Measurements from ENCODE around the gene FHL1.

Gene FHL1

GRCh38 chrX:136211766-136212556 lies 64.6 kb downstream of the FHL1 start:
- ChIA-PET CTCF (interaction anchor here (1.5 kb wide), 1 partner anchor 14 kb away, joined by 3 read pairs; no protein-coding TSS in a partner anchor), POLR2A (no interaction called here)
- TF ChIP-seq, protein P1, sequence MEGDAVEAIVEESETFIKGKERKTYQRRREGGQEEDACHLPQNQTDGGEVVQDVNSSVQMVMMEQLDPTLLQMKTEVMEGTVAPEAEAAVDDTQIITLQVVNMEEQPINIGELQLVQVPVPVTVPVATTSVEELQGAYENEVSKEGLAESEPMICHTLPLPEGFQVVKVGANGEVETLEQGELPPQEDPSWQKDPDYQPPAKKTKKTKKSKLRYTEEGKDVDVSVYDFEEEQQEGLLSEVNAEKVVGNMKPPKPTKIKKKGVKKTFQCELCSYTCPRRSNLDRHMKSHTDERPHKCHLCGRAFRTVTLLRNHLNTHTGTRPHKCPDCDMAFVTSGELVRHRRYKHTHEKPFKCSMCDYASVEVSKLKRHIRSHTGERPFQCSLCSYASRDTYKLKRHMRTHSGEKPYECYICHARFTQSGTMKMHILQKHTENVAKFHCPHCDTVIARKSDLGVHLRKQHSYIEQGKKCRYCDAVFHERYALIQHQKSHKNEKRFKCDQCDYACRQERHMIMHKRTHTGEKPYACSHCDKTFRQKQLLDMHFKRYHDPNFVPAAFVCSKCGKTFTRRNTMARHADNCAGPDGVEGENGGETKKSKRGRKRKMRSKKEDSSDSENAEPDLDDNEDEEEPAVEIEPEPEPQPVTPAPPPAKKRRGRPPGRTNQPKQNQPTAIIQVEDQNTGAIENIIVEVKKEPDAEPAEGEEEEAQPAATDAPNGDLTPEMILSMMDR (IDR thresholded peaks at IDR 0.05; ENCODE audit: control extremely low read depth, extremely low read depth, low read depth, missing control alignments) = no peak
- DNase-seq (ENCODE audit: extremely low spot score) = no peak

DNA sequence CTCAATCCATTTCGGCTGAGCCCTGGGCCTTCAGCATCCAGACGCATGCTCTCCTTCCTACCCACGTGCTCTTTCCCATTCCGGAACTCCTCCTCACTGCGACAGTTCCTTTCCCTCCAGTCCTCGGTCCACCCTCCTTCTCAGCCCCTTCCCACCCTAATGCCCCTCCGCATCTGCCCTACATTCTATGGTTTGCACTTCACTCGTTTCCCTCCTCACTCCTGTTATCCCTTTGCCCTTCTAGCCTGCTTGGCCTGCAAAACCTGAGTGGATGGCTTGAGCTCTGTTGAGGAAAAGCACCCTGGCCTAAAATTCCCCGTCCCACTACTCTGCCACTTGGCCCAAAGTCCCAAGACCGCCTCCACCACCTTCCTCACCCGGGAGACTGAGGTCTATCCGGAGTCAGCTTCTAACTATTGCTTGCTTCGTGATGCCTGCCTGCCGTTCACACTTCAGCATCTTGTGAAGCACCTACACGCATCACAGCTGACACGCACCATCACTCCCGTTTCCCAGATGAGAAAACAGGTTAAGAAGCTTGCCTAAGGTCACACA lies 65.3 kb downstream of the FHL1 start:
- DNase-seq (ENCODE audit: extremely low spot score) = no peak
- ChIA-PET POLR2A (no interaction called here), CTCF (no interaction called here)
- TF ChIP-seq, protein P1 (IDR thresholded peaks at IDR 0.05; ENCODE audit: control extremely low read depth, extremely low read depth, low read depth, missing control alignments) = no peak

DNA sequence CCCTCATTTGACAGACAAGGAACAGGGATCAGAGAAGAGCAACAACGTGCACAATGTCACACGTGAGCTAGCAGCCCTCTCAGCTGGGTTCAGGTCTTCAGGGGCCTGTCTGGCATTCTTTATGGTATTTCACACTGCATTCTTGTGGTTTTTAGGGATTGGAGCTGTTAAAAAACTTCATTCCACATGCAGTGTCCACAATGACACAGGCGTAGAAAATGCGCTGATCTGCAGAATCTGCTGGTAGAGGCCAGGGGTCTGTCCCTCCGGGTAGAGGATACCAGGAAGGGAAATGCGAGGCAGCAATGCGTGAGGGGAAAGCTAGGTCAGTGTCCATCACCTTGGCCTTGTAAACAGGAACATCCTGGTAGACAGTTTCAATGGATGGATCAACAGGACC lies 67.2 kb downstream of the FHL1 start:
- TF ChIP-seq, protein P1 (IDR thresholded peaks at IDR 0.05; ENCODE audit: control extremely low read depth, extremely low read depth, low read depth, missing control alignments) = no peak
- no peak for DNase-seq (ENCODE audit: extremely low spot score)
- POLR2A ChIA-PET = no interaction called here
- CTCF ChIA-PET = interaction anchor here (2.2 kb wide), 1 partner anchor 186 kb away, joined by 9 read pairs; no protein-coding TSS in a partner anchor

DNA sequence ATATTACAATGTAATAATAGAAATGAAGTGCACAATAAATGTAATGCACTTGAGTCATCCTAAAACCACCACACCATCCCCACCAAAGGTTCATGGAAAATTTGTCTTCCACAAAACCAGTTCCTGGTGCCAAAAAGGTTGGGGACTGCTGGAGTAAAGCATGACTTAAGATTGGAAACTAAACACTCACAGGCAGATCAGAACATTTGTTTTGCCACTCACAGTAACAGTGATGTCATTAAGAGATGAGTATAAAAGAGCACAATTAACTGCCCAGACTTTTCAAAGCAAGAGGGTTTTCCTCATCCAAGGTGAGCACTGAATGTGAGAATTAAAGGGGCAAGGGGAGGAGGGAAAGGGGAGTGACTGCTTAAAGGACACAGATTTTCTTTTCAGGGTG lies 68.2 kb downstream of the FHL1 start:
- ChIA-PET POLR2A (no interaction called here), CTCF (interaction anchor here (2.2 kb wide), 1 partner anchor 187 kb away, joined by 9 read pairs; no protein-coding TSS in a partner anchor)
- TF ChIP-seq, protein P1 (IDR thresholded peaks at IDR 0.05; ENCODE audit: control extremely low read depth, extremely low read depth, low read depth, missing control alignments) = no peak
- DNase-seq (ENCODE audit: extremely low spot score) = no peak

DNA sequence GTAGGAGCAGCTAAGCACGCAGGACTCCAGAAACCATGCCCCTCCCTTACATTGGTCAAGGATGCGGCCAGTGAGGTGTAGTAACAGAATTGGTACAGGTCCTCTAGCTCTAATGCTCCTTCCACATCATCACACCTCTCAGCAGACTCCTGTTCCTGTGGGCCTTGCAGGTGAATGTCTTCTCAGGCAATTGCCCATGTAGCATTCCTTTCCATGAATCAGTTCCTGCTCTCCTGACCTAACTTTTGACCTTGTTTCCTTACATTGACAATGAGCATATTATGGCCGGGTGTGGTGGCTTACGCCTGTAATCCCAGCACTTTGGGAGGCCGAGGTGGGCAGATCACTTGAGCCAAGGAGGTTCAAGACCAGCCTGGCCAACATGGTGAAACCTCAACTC lies 72.6 kb downstream of the FHL1 start:
- POLR2A ChIA-PET = no interaction called here
- CTCF ChIA-PET = interaction anchor here (2.1 kb wide), 1 partner anchor 475 kb away, joined by 5 read pairs; no protein-coding TSS in a partner anchor
- TF ChIP-seq, protein P1 (IDR thresholded peaks at IDR 0.05; ENCODE audit: control extremely low read depth, extremely low read depth, low read depth, missing control alignments) = no peak

GRCh38 chrX:136220540-136220939 lies 73.2 kb downstream of the FHL1 start:
- TF ChIP-seq, protein P1 (IDR thresholded peaks at IDR 0.05; ENCODE audit: control extremely low read depth, extremely low read depth, low read depth, missing control alignments) = no peak
- POLR2A ChIA-PET = no interaction called here
- no peak for DNase-seq (ENCODE audit: extremely low spot score)
- CTCF ChIA-PET = interaction anchor here (1.5 kb wide), 1 partner anchor 24 kb away, joined by 3 read pairs; no protein-coding TSS in a partner anchor

More for the DNA sequence above, 72.6 kb downstream of the FHL1 start:
- DNase-seq (ENCODE audit: extremely low spot score) = no peak

Data from GM10248 (cell line).